H1 (cell line): Measurements from ENCODE around the gene KIAA1755. TPM values are rescaled to one million over a fixed set of nuclear protein-coding genes. Genes with fewer than 3 reads are reported as not detected.

Experiments used
- EGR1 ChIP-seq: IDR thresholded peaks from 2 replicates; pipeline ENCODE4 v1.6.1; 2011; ENCODE audit warnings: low read depth, low read length, borderline replicate concordance
- polyA plus RNA-seq, 7 experiments: library from polyadenylated mRNA; depleted of rRNA in 3 of 7; stranded (reverse) in 5 of 7; unstranded in 2 of 7; fragments of >200 nt in 5 of 7; fragments of 200-250 nt in 2 of 7; gene quantifications; 1 replicate in 5 of 7; 2 replicates in 1 of 7; 4 replicates in 1 of 7; pipeline versions ENCODE4 v1.2.1 to v1.2.3, GENCODE V29; 2011 to 2013; ENCODE audit warnings: missing spikeins in 2 of 7, mixed read lengths in 2 of 7
- total RNA-seq: library from RNA; stranded (reverse); fragmentation: NEBNext Ultra II Directional; extraction: Animal tissue kit (Norgen Biotek cat#: 25700); gene quantifications from 2 replicates; pipeline ENCODE4 v1.2.1, GENCODE V29; 2021

The KIAA1755 gene
- total and polyA plus RNA-seq, 2 of the 8 experiments (the other 6 are each of a cell fraction or from before 2014, with no cell fraction given): 0.23 TPM; not detected in 1

- TF ChIP-seq EGR1: no peak
- TF ChIP-seq, all 59 proteins: peak for 0
Measured at GRCh38 chr20:38215194-38216182, 45.0 kb downstream of the KIAA1755 start (continued).
